H1 (cell line): ENCODE data around the gene GPR15. TPM values are rescaled to one million over a fixed set of nuclear protein-coding genes. Genes with fewer than 3 reads are reported as not detected.

Experiments
- CTCF ChIA-PET: fragments of 300-600 bp; sonication (Branson Sonifier 250); formaldehyde crosslinking; loops from one replicate; lab custom pipeline; 2021; ENCODE audit not compliant: partially characterized antibody; lab: Charles Lee
- POLR2A ChIA-PET: fragments of 300-600 bp; sonication (Branson Sonifier 250); formaldehyde crosslinking; loops from one replicate; lab custom pipeline; 2021; ENCODE audit warnings: inconsistent platforms; ENCODE audit not compliant: partially characterized antibody; lab: Charles Lee
- DNase-seq, 2 experiments: peaks; one replicate each; pipeline versions ENCODE4 v3.0.0 to v3.0.0-alpha.2; 2010 to 2022; ENCODE audit warnings: low spot score in 2 of 2, low read depth in 1 of 2, mixed read lengths in 1 of 2
- FAIRE-seq: peaks from 2 replicates; lab custom pipeline; 2011; peaks lifted over from hg19 to GRCh38; lab: Jason Lieb, UNC
- H2AFZ ChIP-seq: 2 replicates; pipeline ENCODE4 v1.8.1; 2012; ENCODE audit warnings: low read length, inconsistent platforms
- H2AK5ac ChIP-seq: 2 replicates; pipeline ENCODE4 v1.6.1; 2013; ENCODE audit warnings: low read depth, low read length
- H2BK120ac ChIP-seq: replicated peaks from 2 replicates; pipeline ENCODE3; 2013; ENCODE audit warnings: low read depth, low read length, inconsistent platforms
- H2BK12ac ChIP-seq: 2 replicates; pipeline ENCODE4 v1.6.1; 2013; ENCODE audit warnings: low read depth, low read length
- H2BK15ac ChIP-seq: 2 replicates; pipeline ENCODE4 v1.6.1; 2013; ENCODE audit warnings: low read length
- H2BK20ac ChIP-seq: 2 replicates; pipeline ENCODE4 v1.6.1; 2013; ENCODE audit warnings: low read length
- H2BK5ac ChIP-seq: 2 replicates; pipeline ENCODE4 v1.6.1; 2013; ENCODE audit warnings: low read depth, low read length
- H3K14ac ChIP-seq: 2 replicates; pipeline ENCODE4 v1.6.1; 2013; ENCODE audit warnings: inconsistent platforms; ENCODE audit not compliant: insufficient read length
- H3K18ac ChIP-seq: 2 replicates; pipeline ENCODE4 v1.6.1; 2013; ENCODE audit warnings: low read length; ENCODE audit errors: extremely low read depth
- H3K23ac ChIP-seq: 2 replicates; pipeline ENCODE4 v1.6.1; 2013; ENCODE audit warnings: inconsistent platforms; ENCODE audit not compliant: insufficient read length
- H3K23me2 ChIP-seq: 2 replicates; pipeline ENCODE4 v1.6.1; 2013; ENCODE audit warnings: low read depth, low read length
- H3K27ac ChIP-seq: 2 replicates; pipeline ENCODE4 v1.6.1; 2011; ENCODE audit warnings: low read depth, low read length, inconsistent platforms
- H3K27me3 ChIP-seq, 4 experiments: replicated peaks in 1 of 4; 1 replicate in 1 of 4; 2 replicates in 3 of 4; pipeline versions ENCODE4 v1.6.1 to v1.8.1; 2011 to 2013; ENCODE audit warnings: low read length in 3 of 4, mild to moderate bottlenecking in 3 of 4, inconsistent platforms in 2 of 4, mixed read lengths in 2 of 4, moderate library complexity in 1 of 4; ENCODE audit not compliant: control insufficient read depth in 3 of 4, insufficient read depth in 3 of 4; ENCODE audit errors: extremely low read depth in 1 of 4
- H3K36me3 ChIP-seq, 4 experiments: 2 replicates each; pipeline versions ENCODE4 v1.6.1 to v1.8.1; 2011 to 2013; ENCODE audit warnings: mild to moderate bottlenecking in 4 of 4, low read length in 3 of 4, moderate library complexity in 2 of 4, control low read depth in 1 of 4, inconsistent platforms in 1 of 4; ENCODE audit not compliant: insufficient read depth in 4 of 4, control insufficient read depth in 2 of 4
- H3K4ac ChIP-seq: replicated peaks from 2 replicates; pipeline ENCODE3; 2013; ENCODE audit warnings: low read length, low read depth, mixed read lengths, inconsistent platforms; ENCODE audit not compliant: insufficient read length
- H3K4me1 ChIP-seq, 4 experiments: replicated peaks in 1 of 4; 1 replicate in 1 of 4; 2 replicates in 3 of 4; pipeline versions ENCODE4 v1.6.1 to v1.8.1; 2011 to 2013; ENCODE audit warnings: low read length in 3 of 4, inconsistent platforms in 2 of 4, mixed read lengths in 1 of 4; ENCODE audit not compliant: insufficient read depth in 4 of 4, control insufficient read depth in 3 of 4
- H3K4me2 ChIP-seq, 2 experiments: 2 replicates each; pipeline versions ENCODE4 v1.6.1 to v1.8.1; 2011 to 2013; ENCODE audit warnings: low read depth in 2 of 2, low read length in 2 of 2, control low read depth in 1 of 2, inconsistent platforms in 1 of 2, mild to moderate bottlenecking in 1 of 2; ENCODE audit not compliant: insufficient read depth in 1 of 2
- H3K4me3 ChIP-seq, 4 experiments: fragments of 200-600, 300-600 bp in 1 of 4; sonication (generic), shearing (Covaris generic), sonication (Bioruptor Twin) in 1 of 4; 2 replicates each; pipeline versions ENCODE4 v1.5.1 to v1.8.1; 2011 to 2016; ENCODE audit warnings: low read length in 4 of 4, low read depth in 3 of 4, control low read depth in 2 of 4, inconsistent platforms in 2 of 4, mild to moderate bottlenecking in 2 of 4, mixed read lengths in 1 of 4, moderate library complexity in 1 of 4; ENCODE audit not compliant: insufficient read depth in 2 of 4; ENCODE audit errors: extremely low read depth in 1 of 4
- H3K56ac ChIP-seq: replicated peaks from 2 replicates; pipeline ENCODE3; 2013; ENCODE audit warnings: low read depth, mild to moderate bottlenecking, mixed read lengths, low read length, inconsistent platforms; ENCODE audit not compliant: insufficient read length
- H3K79me1 ChIP-seq: 2 replicates; pipeline ENCODE4 v1.6.1; 2013; ENCODE audit warnings: low read depth, low read length, control low read depth
- H3K79me2 ChIP-seq, 2 experiments: 2 replicates each; pipeline versions ENCODE4 v1.6.1 to v1.8.1; 2012 to 2013; ENCODE audit warnings: low read length in 2 of 2, mild to moderate bottlenecking in 2 of 2, inconsistent platforms in 1 of 2; ENCODE audit not compliant: insufficient read depth in 2 of 2, control insufficient read depth in 1 of 2
- H3K9ac ChIP-seq, 4 experiments: replicated peaks in 1 of 4; 1 replicate in 1 of 4; 2 replicates in 3 of 4; pipeline versions ENCODE4 v1.6.1 to v1.8.1; 2011 to 2013; ENCODE audit warnings: low read depth in 3 of 4, low read length in 3 of 4, control low read depth in 2 of 4, mild to moderate bottlenecking in 2 of 4, moderate library complexity in 2 of 4, inconsistent platforms in 1 of 4; ENCODE audit errors: extremely low read depth in 1 of 4
- H3K9me3 ChIP-seq, 2 experiments: 2 replicates each; pipeline versions ENCODE4 v1.6.1 to v1.8.1; 2012 to 2013; ENCODE audit warnings: mild to moderate bottlenecking in 2 of 2, moderate library complexity in 2 of 2, control low read depth in 1 of 2, inconsistent platforms in 1 of 2, low read depth in 1 of 2, low read length in 1 of 2, mixed read lengths in 1 of 2; ENCODE audit not compliant: insufficient read depth in 2 of 2
- H4K20me1 ChIP-seq, 2 experiments: replicated peaks in 1 of 2; 2 replicates each; pipeline versions ENCODE3 to v1.8.1; 2011 to 2013; ENCODE audit warnings: inconsistent platforms in 2 of 2, low read length in 2 of 2, mild to moderate bottlenecking in 1 of 2; ENCODE audit not compliant: insufficient read depth in 2 of 2, control insufficient read depth in 1 of 2
- H4K5ac ChIP-seq: 2 replicates; pipeline ENCODE4 v1.6.1; 2013; ENCODE audit warnings: low read length, low read depth, mixed read lengths, inconsistent platforms; ENCODE audit not compliant: insufficient read length
- H4K8ac ChIP-seq: 2 replicates; pipeline ENCODE4 v1.8.0; 2013; ENCODE audit warnings: mild to moderate bottlenecking, moderate library complexity, low read length, inconsistent platforms; ENCODE audit not compliant: insufficient read depth; ENCODE audit errors: extremely low read depth
- H4K91ac ChIP-seq: replicated peaks from 2 replicates; pipeline ENCODE3; 2013; ENCODE audit warnings: low read length, mixed read lengths, inconsistent platforms; ENCODE audit not compliant: insufficient read length
- ASH2L ChIP-seq: fragments of 200-600, 300-600 bp; sonication (generic); IDR thresholded peaks from one replicate; pipeline ENCODE4 v1.7.1; 2017; ENCODE audit warnings: low read length
- HDAC2 ChIP-seq, 2 experiments: fragments of 300-600 bp in 1 of 2; sonication (generic) in 1 of 2; IDR thresholded peaks; 2 replicates each; pipeline ENCODE4 v1.6.1; 2011 to 2012; ENCODE audit warnings: low read depth in 2 of 2, low read length in 2 of 2, mild to moderate bottlenecking in 2 of 2, moderate library complexity in 2 of 2, borderline replicate concordance in 1 of 2, inconsistent platforms in 1 of 2
- KDM1A ChIP-seq: fragments of 200-600, 300-600 bp; sonication (generic); IDR thresholded peaks from 2 replicates; pipeline ENCODE4 v1.7.1; 2016; ENCODE audit warnings: mild to moderate bottlenecking, low read length, borderline replicate concordance
- POLR2AphosphoS5 ChIP-seq: IDR thresholded peaks from 2 replicates; pipeline ENCODE4 v1.6.1; 2011; ENCODE audit warnings: low read depth, low read length
- SIRT6 ChIP-seq: IDR thresholded peaks from one replicate; pipeline ENCODE4 v1.7.1; 2012; ENCODE audit warnings: low read length, inconsistent platforms
- ZNF274 ChIP-seq: IDR thresholded peaks from 2 replicates; pipeline ENCODE4 v1.7.0; 2012; ENCODE audit warnings: low read length, borderline replicate concordance; ENCODE audit errors: extremely low read depth
- WGBS, 2 experiments: shearing (Covaris generic) in 1 of 2; methylation state at CpG; one replicate each; pipeline versions ENCODE4 v1.1.6 to v1.1.7; 2013 to 2015; ENCODE audit warnings: low lambda C conversion rate in 2 of 2, mixed read lengths in 2 of 2, inconsistent platforms in 1 of 2, low coverage in 1 of 2, missing lambda C conversion rate in 1 of 2; ENCODE audit not compliant: insufficient replicate concordance in 2 of 2, insufficient coverage in 1 of 2, insufficient read length in 1 of 2; ENCODE audit errors: extremely low coverage in 1 of 2, missing lambda C conversion rate in 1 of 2; 5-methylcytosine and 5-hydroxymethylcytosine counted together
- polyA plus RNA-seq, 7 experiments: library from polyadenylated mRNA; depleted of rRNA in 3 of 7; stranded (reverse) in 5 of 7; unstranded in 2 of 7; fragments of >200 nt in 5 of 7; fragments of 200-250 nt in 2 of 7; gene quantifications; 1 replicate in 5 of 7; 2 replicates in 1 of 7; 4 replicates in 1 of 7; pipeline versions ENCODE4 v1.2.1 to v1.2.3, GENCODE V29; 2011 to 2013; ENCODE audit warnings: missing spikeins in 2 of 7, mixed read lengths in 2 of 7
- total RNA-seq: library from RNA; stranded (reverse); fragmentation: NEBNext Ultra II Directional; extraction: Animal tissue kit (Norgen Biotek cat#: 25700); gene quantifications from 2 replicates; pipeline ENCODE4 v1.2.1, GENCODE V29; 2021

The GPR15 gene
- total and polyA plus RNA-seq, 2 of the 8 experiments (the other 6 are each of a cell fraction or from before 2014, with no cell fraction given): not detected

DNA sequence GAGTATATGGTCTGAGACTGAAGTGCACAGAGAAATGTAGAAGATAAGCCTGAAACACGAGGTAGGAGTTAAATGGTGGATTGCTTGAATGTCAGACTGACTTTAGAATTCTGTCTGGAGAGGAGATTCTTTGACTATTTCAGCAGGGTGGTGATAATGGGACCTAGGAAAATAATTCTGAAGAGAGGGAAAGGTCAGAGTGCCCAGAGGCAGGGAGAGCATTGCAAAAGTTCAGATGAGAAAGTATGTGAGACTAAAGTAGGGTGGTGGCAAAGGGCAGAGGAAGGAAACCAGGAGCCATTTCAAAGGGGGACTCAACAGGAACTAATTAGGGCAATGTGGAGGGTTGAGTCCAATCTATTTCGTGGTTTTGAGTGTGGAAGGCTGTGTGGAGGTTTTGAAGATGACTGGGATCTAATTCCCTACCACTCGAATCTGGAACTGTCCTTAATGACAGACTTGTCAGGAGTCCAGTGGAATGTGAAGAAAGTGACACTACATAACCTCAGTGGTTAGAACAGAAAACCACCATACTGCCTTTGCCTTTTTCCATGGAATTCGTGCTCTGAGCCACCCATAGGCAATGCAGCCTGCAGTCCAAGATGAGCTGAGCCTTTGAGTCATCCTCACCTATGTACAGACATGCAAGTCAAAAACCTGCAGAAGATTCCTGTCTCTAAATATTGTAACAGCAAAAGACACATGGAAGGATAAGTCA is 45.6 kb downstream of the GPR15 start:
- H2AFZ ChIP-seq: no peak overlapping the region
- no peaks in the 10 kb centered on the region for H3K27me3 ChIP-seq
- FAIRE-seq (no peak), DNase-seq (no peak)
- no peak overlapping the region for H4K5ac ChIP-seq
- no peak overlapping the region for H3K4ac ChIP-seq
- H3K9ac ChIP-seq: no peak overlapping the region
- H3K23me2 ChIP-seq: peaks cover 2% of the 10 kb centered on the region; the same call in 1 of the 2 replicates
- no peak overlapping the region for H4K91ac ChIP-seq
- no peaks in the 10 kb centered on the region for H3K4me1 ChIP-seq
- ChIA-PET POLR2A (no interaction called here), CTCF (no interaction called here)
- no peak overlapping the region for H2BK20ac ChIP-seq
- no peak overlapping the region for H3K27ac ChIP-seq
- no peak overlapping the region for H2BK120ac ChIP-seq
- H3K9me3 ChIP-seq: no peaks in the 10 kb centered on the region
- peaks cover 0 to 2% of the 10 kb centered on the region in 2 experiments for H4K20me1 ChIP-seq
- no peak overlapping the region for H3K23ac ChIP-seq
- no peak overlapping the region for H2AK5ac ChIP-seq
- H4K8ac ChIP-seq: no peak overlapping the region
- no peak overlapping the region for H2BK15ac ChIP-seq
- H3K79me2 ChIP-seq: no peaks in the 10 kb centered on the region
- H3K18ac ChIP-seq: no peak overlapping the region
- no peak overlapping the region for H3K4me2 ChIP-seq
- no peak for TF ChIP-seq ZNF274
- TF ChIP-seq HDAC2 (IDR thresholded peaks at IDR 0.05; ENCODE audit: borderline replicate concordance in 1 of 2, low read depth in 2 of 2, low read length in 2 of 2): no peak
- TF ChIP-seq POLR2AphosphoS5: no peak
- no peak for TF ChIP-seq KDM1A
- no peak for TF ChIP-seq ASH2L
- no peak for TF ChIP-seq SIRT6
- H3K56ac ChIP-seq: no peak overlapping the region
- H2BK12ac ChIP-seq: no peak overlapping the region
- H3K14ac ChIP-seq: no peak overlapping the region
- H3K79me1 ChIP-seq: no peaks in the 10 kb centered on the region
- WGBS, 2 experiments: 89% methylated on average over 4 of the region's 4 CpGs; no CpG with 5 or more reads in 1 of the 2 experiments
- H3K4me3 ChIP-seq: no peak overlapping the region
- no peak overlapping the region for H2BK5ac ChIP-seq
- peaks cover 0 to 31% (median 13%) of the 10 kb centered on the region in 4 experiments; a peak in 6 of 8 replicates for H3K36me3 ChIP-seq
